Superior temporal gyrus (tissue), 1 donor: Measurements from ENCODE around the gene SNCB.

Experiments
- DNase-seq: peaks from one replicate; pipeline ENCODE4 v3.0.0-alpha.2; 2016; ENCODE audit errors: extremely low spot score

SNCB gene

DNA sequence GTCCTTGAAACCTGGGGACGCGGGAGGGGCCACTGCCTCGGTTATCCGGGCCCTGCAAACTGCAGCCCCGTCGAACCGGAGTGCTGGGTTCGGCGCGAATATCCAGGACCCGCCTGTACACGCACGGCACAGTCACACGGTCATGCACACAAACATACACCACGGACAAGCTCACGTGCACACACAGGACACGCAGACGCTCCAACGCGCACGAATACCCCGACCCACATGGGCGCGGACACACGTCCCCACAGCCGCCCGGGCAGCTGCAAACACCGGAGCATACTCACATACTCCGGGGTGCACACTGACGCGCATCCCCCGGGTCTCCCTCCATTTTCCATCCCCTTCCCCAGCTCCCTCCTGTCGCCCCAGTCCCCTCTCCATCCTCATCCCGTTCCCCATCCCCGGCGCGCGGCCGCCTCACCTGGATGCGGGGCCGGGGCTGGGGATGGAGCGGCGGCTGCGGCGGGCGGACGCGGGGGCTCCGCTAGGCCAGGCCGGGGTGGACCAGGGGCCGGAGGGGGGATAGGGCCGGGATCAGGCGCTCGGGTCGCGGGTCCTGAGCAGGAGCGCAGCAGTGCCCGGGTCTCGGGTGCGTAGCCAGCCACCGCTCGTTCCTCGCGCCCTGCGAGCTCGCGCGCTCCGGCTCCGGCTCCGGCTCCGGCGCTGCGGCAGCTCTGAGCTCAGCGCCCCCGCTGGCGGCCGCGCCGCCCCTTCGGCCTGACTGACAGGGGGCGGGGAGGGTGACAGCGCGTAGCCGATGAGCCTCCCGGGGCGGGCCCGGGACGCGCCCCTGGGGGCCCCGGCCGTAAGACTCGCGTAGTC lies at the start of gene SNCB, which contains the start of gene EIF4E1B:
Gene SNCB, minus strand, starts transcription at position 682 of the 828 bp plus-strand sequence. CDS start 880 bp downstream, outside the sequence.
Gene EIF4E1B, plus strand, starts transcription at position 823 of the 828 bp plus-strand sequence. CDS start 12,113 bp downstream, outside the sequence.
- peak; percentile 25 for DNase-seq

DNA sequence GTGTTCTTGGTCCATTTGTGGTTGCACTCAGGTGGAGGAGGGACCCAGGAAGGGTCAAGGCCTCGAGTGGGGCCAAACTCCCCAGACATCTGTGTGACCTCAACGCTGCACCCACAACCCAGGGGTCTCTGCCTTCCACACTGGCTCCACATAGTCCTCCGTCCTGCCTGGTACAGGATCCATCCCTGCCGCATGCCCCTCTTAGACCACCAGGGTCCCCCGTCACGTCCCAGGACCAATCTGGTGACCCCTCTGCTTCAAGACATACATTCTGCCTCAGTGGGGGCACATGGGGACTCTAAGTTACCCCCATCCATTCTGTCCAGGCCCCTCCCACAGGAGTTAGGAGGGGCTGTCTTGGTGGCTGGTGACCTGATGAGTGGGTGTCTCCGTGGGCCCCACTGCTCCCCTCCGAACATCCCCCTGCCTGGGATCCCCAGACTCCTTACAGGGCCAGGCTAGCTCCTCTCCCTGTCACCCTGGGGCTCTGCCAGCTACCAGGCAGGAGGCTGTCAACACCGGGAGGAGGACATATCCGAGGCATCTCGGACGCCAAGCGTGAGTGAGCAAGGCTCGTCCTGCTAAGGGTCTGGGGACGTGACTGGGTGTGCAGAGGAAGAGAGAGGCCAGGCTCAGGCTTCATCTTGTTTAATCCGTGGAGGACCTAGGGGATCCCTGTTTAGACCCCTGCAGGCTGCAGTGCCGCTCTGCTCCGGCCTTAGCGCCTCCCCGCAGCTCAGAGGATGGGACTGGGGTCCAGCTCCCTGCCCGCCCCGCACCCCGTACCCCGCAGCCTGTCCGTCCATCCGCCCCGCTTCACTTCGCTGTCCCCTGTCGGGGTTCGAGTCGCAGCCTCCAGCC lies 49.3 kb upstream of the SNCB start:
- no peak for DNase-seq

DNA sequence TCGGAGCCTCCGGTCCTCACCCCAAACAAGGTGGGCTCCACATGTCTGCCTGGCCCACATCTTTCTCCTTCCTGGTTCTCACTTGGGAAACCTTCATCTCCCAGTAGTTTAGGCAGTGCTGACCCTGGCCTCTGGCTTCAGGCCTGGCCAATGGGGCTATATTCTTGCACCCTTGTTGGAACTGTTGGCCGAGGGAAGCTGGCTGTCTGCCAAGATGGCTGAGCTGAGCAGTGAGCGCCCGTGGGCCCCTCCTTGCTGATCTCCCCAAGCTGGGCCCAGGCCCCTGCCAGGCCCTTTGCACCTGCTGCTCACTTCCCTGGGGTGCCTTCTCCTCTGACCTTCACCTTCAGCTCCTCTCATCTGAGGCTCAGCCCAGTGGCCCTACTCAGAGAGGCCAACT lies 48.2 kb upstream of the SNCB start:
- DNase-seq, result no peak

DNA sequence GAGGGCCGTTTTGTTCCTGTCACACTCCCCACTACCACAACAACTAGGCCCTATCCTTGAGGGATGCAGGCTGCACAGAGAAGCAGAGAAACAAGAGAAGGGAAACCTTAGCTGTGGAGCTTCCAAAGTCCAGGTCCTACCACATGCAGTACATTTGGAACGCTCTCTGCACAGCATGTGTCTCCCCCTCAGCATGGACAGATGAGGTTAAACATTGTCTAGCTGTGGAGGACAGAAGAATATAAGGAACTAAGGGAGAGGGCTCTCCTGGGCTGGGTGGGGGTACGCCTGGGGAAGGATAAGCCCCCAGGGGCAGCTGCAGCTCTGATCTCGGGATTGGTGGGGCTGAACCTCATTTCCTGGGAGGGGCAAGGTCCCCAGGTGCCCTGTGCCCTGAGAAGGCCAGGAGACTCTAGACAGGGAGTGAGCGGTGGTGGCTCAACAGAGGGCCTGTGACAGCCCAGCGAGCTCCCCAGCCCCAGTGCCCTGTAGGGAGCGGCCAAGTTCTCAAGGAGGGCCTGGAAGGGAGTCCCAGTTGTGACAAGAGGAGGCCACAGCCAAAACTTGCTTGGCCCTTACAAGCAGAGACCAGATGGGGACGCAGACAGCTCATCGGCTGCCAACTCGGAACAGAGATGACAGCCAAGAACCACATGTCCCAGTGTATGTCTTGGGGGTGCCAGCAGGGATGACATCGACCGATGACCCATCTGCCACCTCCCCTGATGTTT lies 47.0 kb upstream of the SNCB start:
- no peak for DNase-seq

DNA sequence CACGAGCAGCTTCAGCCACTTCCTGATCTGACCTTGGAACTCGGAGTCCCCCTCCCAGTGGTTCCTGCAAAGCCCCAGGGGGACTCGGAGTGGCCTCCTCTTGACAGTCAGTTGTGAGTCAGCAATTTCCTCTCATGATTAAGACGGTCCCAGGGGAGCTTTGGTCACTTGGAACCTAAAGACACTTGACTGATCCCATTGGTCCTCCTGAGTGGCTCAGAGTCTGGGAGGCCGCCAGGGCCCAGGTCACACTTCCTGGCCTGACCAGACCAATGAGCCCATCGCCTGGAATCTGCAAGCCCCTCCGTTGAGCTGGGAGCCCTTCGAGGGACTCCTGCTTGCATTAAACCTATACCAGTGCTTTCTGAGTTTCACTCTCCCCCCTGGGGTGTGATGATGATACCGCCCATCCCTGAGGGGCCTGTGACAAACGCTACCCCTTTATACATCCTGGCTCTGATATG lies 46.1 kb upstream of the SNCB start:
- DNase-seq, result no peak

DNA sequence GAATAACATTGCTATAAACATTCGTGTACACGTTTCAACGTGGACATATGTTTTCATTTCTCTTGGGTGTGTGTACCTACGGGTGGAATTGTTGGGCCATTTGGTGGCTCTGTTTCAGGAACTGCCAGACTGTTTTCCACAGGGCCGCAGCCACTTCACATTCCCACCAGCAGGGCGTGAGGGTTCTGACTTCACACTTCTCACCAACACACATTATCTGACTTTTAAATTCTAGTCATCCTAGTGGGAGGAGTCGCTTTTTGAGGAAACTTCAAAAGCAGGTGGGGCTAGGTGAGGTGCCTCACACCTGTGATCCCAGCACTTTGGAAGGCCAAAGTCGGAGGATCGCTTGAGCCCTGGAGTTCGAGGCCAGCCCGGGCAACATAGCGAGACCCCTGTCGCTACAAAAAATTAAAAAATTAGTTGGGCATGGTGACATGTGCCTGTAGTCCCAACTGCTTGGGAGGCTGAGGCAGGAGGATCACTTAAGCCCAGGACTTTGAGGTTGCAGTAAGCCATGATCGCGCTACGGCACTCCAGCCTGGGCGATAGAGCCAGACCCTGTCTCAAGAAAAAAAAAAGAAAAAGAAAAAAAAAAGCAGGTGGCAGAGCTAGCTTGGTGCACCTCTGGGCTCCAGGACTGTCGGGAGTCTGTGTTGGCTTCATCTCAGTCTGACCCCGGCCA lies 45.5 kb upstream of the SNCB start:
- DNase-seq, result no peak

DNA sequence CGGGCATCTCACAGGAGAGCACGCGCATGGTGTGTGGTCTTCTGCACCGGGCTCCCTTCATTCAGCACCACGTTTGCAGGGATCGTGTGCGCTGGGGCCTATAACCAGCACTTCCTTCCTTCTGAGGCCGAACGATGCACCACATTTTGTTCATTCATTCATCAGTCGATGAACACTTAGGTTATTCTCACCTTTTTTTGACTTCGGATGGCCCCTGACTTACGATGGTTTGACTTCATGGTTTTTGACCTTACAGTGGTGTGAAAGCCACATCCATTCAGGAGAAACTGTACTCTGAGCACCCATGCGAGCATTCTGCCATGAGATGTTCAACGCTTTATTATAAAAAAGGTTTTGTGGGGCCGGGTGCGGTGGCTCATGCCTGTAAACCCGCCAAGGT lies 44.5 kb upstream of the SNCB start:
- no peak for DNase-seq

DNA sequence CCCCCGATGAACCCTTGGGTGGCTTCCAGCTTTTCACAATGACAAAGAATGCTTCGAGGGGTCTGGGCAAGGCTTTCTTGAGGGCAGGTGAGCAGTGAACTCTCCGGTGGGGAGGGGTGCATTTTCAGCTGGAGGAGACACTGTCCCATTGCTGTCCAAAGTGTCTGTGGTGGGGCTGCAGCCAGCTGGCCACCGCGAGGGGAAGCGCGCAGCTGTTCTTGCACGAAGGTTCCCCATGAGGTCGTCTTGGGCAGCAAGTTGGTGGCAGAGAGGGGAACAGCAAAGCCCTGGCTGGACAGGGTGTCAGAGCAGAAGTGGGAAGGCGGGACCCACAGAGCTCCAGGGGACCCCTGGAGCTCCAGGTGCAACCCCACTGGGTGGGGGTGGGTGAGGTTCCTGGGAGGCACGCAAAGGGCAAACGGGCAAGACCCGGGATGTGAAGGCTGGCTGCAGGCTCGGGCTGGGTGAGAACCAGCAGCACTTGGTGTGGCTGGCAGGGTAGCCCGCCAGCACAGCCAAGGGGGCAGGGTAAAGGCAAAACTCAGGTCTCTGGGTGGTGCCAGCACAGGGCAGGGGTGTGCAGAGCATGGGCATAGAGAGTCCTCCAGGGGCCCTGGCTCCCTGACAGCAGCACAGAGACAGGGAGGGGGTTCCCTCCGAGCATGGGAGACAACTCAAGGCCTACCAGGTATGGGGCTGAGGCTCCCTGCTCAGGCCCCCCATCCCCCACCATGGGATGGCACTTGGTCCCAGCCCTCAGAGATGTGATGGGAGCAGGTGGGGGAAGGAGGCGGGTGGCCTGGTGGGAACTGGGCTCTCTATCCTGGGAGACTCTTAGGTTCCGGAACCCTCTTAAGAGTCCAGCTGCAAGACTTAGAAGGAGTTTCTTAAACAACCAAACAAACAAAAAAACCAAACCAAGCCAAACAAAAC lies 43.6 kb upstream of the SNCB start:
- DNase-seq, result no peak

DNA sequence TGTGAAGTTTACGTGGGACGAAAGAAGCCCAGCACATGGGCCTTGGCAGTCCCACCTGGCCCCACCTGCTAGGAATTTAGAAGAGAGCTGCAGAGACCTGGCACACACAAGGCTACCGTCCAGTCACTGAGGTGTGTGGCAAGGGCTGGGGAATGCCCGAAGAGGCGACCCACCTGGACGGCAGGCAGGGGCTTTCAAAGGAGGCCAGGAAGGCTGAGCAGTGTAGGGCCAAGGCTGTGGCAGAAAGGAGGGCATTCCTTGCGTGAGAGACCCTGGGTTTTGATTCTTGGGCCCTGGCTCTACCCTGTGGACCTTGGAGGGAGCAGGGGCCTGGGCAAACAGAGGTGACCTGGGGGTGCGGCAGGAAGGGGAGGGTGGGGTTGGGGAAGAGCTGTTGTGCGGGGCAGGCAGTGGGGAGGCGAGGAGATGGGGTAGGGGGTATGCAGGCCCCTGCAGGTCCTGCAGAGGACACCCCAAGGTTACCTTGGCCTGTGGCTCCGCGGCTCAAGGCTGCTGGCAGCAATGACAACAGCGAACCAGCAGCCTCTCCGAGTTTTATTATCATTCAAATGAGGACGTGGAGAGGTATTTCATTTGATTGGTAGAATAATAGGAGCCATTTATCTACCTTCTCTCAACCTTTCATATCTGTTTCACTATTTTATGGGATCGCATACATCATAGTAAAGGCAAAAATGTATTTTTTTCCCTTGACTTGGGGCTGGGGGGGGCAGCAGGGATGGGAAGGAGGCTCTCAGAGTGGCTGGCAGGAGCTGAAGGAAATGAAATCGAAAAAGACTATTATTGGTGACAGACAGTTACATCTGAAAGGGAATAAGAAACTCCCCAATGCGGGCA lies 41.8 kb upstream of the SNCB start:
- DNase-seq, result no peak

DNA sequence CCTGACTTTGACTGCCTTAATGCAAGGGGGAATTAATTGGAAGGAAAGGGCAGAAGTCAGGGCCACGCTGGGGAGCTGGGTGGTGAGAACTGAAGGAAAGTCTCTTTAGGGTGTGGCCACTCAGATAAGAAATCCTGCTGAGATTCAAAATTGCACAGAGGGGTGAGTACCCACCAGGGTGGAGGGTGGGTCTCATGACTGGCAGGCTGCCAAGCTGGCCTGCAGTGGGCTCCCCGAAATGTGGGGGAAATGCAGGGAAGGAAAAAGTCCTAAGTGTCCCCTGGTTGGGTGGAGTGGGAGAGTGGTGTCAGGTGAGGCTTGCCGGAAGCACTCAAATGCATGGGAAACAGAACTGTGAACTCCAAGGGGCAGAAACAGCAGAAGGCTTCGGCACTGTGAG lies 41.1 kb upstream of the SNCB start:
- DNase-seq, result no peak

DNA sequence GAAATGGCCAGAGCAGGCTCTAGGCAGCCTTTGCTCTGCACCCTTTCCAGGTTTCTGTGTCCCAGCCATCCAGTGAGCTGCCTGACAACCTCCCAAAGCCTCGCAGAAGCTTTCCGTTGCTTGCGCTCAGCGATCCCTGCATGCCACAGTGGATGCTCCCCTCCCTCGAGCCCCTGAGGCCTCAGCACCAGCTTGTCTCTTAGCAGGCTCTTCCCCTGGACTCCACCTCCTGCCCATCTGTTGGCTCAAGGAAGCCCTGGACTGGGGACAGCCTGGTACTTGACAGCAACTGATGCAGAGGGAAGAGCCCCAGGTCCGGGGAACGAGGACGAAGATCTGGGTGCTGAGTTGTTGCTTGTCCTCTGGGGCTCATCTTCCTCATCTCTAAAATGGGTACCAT lies 40.1 kb upstream of the SNCB start:
- no peak for DNase-seq

DNA sequence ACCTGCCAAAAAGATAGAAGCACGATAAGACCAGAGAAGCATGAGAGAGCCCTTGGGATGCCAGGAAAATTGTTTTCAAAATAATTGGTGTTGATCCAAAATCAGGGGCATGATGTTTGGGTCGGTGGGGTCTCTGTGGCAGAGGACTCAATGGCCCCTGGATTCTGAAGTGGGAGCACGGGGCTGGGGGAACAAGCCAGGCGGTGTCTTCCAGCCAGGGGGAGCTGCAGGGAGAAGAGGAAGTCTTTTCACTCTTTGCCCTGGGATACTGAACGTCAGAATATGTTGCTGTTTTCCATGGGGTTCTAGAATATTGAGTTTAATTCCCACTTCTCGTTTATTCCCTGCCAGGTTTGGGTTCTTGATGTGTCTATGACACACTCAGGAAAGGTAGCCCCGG lies 37.3 kb upstream of the SNCB start:
- no peak for DNase-seq

DNA sequence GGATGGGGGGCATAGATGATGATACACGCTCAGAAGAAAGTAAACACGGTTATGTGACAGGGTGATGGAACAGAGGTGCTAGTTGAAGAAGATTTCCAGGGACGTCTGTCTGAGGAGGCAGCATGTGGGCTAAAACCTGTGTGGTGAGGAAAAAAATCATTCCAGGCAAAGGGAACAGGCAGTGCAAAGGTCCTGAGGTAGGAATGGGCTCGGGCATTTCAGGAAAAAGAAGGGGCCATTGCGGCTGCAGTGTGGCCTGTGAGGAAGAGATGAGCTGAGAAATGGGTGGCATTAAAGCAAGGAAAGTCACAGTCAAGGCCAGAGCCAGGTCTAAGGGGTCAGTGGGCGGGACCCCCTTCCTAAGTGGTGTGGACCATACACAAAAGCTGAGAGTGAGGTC lies 35.2 kb upstream of the SNCB start:
- DNase-seq, result no peak

DNA sequence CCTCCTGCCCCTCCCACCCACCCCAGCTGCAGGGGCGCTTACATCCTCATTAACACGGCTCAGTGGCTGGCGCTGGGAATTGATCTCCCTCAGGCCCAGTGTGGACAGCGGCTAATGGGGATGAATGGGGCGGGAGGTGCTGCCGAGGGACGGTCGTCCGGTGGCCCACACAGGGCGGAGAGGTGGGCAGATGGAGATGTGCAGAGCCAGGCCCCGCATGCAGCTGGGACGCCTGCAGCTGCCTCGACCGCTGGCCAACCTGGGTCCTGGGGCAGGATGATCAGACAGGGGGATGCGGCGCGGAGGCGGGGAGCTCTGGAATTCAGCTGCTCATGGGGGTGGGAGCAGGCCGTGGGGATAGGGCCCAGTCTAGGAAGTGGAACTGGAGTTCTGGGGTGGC lies 34.6 kb upstream of the SNCB start:
- no peak for DNase-seq

DNA sequence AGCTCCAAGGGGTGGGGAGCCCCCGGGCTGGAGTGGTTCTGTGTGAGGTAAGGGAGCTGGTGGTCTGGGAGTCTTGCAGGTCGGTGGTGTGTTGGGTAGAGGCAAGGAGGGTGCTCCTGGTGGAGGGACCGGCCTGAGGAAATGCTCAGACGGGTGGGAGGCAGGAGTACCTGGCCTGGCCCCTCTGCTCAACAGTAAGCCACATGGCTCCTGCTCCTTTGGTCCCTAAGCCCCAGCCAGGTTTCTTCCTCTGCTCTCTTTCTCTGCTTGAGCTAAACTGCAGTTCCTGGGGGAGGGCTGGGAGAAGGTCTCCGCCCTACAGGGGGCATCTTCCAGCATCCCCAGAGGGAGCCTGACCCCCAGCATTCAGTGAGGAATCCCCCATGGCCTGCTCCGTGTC lies 34.1 kb upstream of the SNCB start:
- no peak for DNase-seq

DNA sequence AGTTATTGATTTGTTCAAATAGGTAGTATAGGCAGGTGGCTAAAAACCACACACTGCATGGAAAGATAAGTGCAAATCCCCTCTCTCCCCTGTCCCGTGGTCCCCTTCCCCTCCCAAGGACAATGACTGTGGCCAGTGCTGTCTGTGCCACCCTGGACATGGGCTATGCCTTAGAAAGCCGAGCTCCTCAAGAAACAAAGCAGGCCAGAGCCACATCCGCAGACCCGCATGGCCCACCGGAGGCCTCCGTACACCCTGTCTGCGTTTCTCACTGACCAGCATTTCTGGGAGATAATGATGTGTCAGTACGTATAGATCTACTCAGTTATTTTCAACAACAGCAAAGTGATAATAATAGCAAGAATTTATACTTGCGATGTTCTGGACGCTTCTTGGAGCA lies 33.2 kb upstream of the SNCB start:
- no peak for DNase-seq

DNA sequence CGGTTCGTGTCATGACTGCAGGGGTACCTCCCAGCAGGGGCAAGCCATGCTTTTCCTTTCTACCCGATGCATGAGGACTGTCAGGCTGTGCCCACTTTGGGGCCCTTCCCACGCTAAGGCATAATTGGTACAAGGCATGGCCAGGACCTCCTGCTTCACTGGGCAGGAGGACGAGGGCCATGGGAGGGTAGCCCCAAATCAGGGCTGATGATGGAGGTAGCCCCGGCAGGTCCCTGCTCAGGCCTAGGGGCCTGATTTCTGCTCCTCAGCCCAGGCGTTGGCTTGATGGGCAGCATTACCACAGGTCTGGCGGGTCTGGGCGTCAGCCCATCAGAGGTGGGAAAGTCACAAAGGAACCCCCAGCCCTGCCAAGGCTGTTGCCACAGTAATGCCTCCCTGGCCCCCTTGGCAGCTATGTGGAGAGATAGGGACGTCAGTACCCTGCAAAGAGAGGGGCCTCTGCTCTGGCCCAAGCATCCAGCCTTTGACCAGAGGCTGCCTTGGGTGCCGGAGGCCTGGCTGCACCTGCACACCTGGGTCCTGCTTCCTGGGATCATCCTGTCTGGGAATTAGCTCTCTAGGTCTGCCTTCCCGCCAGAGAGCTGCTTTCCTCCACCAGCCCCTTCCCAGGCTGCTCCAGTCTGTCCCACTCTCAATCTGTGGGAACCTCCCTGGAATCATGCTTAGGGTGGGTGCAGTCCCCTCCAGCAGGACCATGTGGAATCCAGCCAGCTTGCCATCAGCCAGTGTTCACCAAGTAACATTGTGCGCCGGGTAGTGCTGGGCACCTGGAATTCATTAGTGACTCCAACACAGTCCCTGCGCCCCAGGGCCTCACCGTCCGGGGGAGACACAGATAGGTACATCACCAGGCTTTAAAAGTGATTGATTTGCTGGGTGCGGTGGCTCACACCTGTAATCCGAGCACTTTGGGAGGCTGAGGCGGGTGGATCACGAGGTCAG lies 32.3 kb upstream of the SNCB start:
- no peak for DNase-seq

DNA sequence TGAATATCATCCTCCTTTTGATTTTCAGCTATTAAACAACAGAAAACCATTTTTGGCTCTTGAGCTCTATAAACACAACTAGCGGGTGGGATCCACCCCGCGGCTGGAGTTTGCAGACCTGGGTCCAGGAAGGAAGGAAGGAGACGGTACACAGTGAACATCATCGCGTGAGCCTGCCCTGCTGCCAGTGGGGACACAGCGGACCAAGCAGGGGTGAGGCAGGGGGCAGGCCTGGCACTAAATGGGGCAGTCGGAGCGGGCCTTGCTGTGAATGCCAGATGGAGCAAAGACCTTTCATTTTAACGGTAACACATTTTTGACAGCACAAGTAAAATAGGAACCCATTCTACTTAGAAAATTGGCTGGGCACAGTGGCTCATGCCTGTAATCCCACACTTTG lies 31.3 kb upstream of the SNCB start:
- no peak for DNase-seq
